Heart right ventricle (tissue), 16 donors: Measurements from ENCODE around the gene ALK. TPM values are rescaled to one million over a fixed set of nuclear protein-coding genes. Genes with fewer than 3 reads are reported as not detected.

Experiments
- ATAC-seq, 8 donors: fragments of 200-7000 bp; cut with Tn5 transposase; one replicate each; pipeline ENCODE4 v1.9.1; 2020; ENCODE audit warnings: mild to moderate bottlenecking in 8 of 8, moderate library complexity in 8 of 8, moderate number of reproducible peaks in 1 of 8
- DNase-seq, 2 donors: peaks; one replicate each; pipeline ENCODE4 v3.0.0-alpha.2; 2020
- H3K27ac ChIP-seq, 10 donors: fragments of 200-600 bp; sonication (generic) in 2 of 10; one replicate each; pipeline versions ENCODE4 v1.5.0 to v1.8.0; 2020 to 2022; ENCODE audit warnings: mild to moderate bottlenecking in 3 of 10
- H3K27me3 ChIP-seq, 7 donors: fragments of 200-600 bp; one replicate each; pipeline ENCODE4 v1.8.0; 2021 to 2022; ENCODE audit warnings: mild to moderate bottlenecking in 2 of 7
- H3K36me3 ChIP-seq, 9 donors: fragments of 200-600 bp; sonication (generic) in 1 of 9; one replicate each; pipeline versions ENCODE4 v1.5.0 to v1.8.0; 2020 to 2022; ENCODE audit warnings: mild to moderate bottlenecking in 2 of 9
- H3K4me1 ChIP-seq, 9 donors: fragments of 200-600 bp; sonication (generic) in 1 of 9; one replicate each; pipeline versions ENCODE4 v1.5.0 to v1.8.0; 2020 to 2022; ENCODE audit warnings: mild to moderate bottlenecking in 4 of 9
- H3K4me3 ChIP-seq, 10 donors: fragments of 200-600 bp; sonication (generic) in 2 of 10; one replicate each; pipeline versions ENCODE4 v1.5.0 to v1.8.0; 2020 to 2022; ENCODE audit warnings: mild to moderate bottlenecking in 7 of 10, moderate library complexity in 2 of 10
- H3K9me3 ChIP-seq, 11 donors: fragments of 200-600 bp in 10 of 11; sonication (generic) in 2 of 11; one replicate each; pipeline versions ENCODE4 v1.5.0 to v1.8.0; 2013 to 2022; ENCODE audit warnings: mild to moderate bottlenecking in 2 of 11, control low read depth in 1 of 11, moderate library complexity in 1 of 11
- WGBS, 2 donors: extraction: QIAGEN DNeasy Blood & Tissue Kit; methylation state at CpG; one replicate each; pipeline ENCODE4 v1.1.7; 2013; ENCODE audit warnings: inconsistent platforms in 1 of 2; 5-methylcytosine and 5-hydroxymethylcytosine counted together
- intact Hi-C, 10 donors: fragments of 100-400 bp; cut with DNase I; formaldehyde crosslinking; loops; one replicate each; pipeline versions ENCODE4 v1.11.1 to v1.14.2; 2022
- polyA plus RNA-seq, 2 donors: library from polyadenylated mRNA; stranded (reverse); fragments of 200-250 nt; gene quantifications; one replicate each; pipeline ENCODE4 v1.2.3, GENCODE V29; 2013
- total RNA-seq, 10 donors: library from RNA; stranded (reverse); fragmentation: NEBNext Ultra II Directional in 3 of 10; extraction: Animal tissue kit (Norgen Biotek cat#: 25700) in 3 of 10; gene quantifications; one replicate each; pipeline versions ENCODE4 v1.2.1 to v1.2.4, GENCODE V29; 2021 to 2023
- TF ChIP-seq, protein P1 (sequence below), 9 donors: fragments of 200-600 bp; sonication (generic) in 2 of 9; IDR thresholded peaks; one replicate each; pipeline versions ENCODE4 v1.5.0 to v1.8.0; 2021 to 2022; ENCODE audit warnings: antibody characterized with exemption in 9 of 9, mild to moderate bottlenecking in 5 of 9, moderate library complexity in 1 of 9
- donor health status: Arrhythmogenic right ventricular cardiomyopathy.
- donor health status: ischemic (EF 13 %, LVEDD 7.1; RV severe dilation, severe dysfunction).
- donor health status: healthy with polysubstance abuse.
- donor health status: DM: no; HTN: yes; CAD: no.
- donor health status: DM: no; HTN: no; CAD: no.
- donor health status: ischemic (EF 25% LVEDD 6.9; RV normal size, moderate dysfunction).
- donor health status: ischemic (EF 25% LVEDD 5.7; RV mildly dilated, moderate dysfunction).
- donor health status: healthy.
- donor health status: DM: yes; HTN: yes; CAD: no.
- donor health status: Ischemic cardiomyopathy.
- donor health status: ischemic (EF 35%, LVEDD 5.7; RV mildly dilated, moderate dysfunction).
- donor health status: nonischemic (EF 11% LVEDD 7.7; RV severe dilation, severe dysfunction).
- donor health status: DM: yes; HTN: yes; CAD: no.
- donor health status: PGD.
- donor health status: ischemic (EF 29% LVEDD 5.4; RV normal size, mild dysfunction).
- donor health status: nonischemic (EF 23%, LVEDD 6.1; RV moderate dilation, normal function).

ALK gene
- total and polyA plus RNA-seq, 12 donors, result 0.01 to 0.24 (median 0.08) TPM; not detected in 7

DNA sequence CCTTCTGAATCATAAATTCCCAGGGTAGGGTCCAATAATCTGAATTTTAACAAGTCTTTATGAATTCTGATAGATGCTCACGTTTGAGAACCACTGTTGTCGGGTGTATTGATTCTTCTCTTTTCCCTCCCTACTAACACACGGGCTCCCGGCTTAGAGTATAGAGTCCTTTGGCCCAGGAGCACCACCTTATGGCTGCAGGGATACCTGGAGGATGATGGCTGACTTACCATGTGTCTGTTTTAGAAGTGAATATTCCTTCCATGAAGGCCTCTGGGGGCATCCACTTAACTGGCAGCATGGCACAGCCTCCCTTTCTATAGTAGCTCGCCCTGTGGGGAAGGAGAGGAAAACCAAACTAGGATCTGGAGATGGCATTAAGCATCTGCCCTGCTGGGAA lies 714.4 kb downstream of the ALK start:
- DNase-seq (no peak), ATAC-seq (no peak)
- TF ChIP-seq, protein P1, sequence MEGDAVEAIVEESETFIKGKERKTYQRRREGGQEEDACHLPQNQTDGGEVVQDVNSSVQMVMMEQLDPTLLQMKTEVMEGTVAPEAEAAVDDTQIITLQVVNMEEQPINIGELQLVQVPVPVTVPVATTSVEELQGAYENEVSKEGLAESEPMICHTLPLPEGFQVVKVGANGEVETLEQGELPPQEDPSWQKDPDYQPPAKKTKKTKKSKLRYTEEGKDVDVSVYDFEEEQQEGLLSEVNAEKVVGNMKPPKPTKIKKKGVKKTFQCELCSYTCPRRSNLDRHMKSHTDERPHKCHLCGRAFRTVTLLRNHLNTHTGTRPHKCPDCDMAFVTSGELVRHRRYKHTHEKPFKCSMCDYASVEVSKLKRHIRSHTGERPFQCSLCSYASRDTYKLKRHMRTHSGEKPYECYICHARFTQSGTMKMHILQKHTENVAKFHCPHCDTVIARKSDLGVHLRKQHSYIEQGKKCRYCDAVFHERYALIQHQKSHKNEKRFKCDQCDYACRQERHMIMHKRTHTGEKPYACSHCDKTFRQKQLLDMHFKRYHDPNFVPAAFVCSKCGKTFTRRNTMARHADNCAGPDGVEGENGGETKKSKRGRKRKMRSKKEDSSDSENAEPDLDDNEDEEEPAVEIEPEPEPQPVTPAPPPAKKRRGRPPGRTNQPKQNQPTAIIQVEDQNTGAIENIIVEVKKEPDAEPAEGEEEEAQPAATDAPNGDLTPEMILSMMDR (IDR thresholded peaks at IDR 0.05), result no peak
- Histone ChIP-seq H3K9me3 (no peaks in the 10 kb centered on the region), H3K27ac (no peak overlapping the region), H3K36me3 (peaks cover 0 to 3% (median 0%) of the 10 kb centered on the region in 9 donors), H3K4me1 (no peaks in the 10 kb centered on the region), H3K4me3 (no peak overlapping the region), H3K27me3 (no peaks in the 10 kb centered on the region)
- intact Hi-C loops, result loop anchor here in 1 of 10 donors (10.0 kb wide), 1 partner anchor 382 kb away; no protein-coding TSS in a partner anchor
- 72 to 78% methylated on average over 5 of the region's 5 CpGs for WGBS, 2 donors

DNA sequence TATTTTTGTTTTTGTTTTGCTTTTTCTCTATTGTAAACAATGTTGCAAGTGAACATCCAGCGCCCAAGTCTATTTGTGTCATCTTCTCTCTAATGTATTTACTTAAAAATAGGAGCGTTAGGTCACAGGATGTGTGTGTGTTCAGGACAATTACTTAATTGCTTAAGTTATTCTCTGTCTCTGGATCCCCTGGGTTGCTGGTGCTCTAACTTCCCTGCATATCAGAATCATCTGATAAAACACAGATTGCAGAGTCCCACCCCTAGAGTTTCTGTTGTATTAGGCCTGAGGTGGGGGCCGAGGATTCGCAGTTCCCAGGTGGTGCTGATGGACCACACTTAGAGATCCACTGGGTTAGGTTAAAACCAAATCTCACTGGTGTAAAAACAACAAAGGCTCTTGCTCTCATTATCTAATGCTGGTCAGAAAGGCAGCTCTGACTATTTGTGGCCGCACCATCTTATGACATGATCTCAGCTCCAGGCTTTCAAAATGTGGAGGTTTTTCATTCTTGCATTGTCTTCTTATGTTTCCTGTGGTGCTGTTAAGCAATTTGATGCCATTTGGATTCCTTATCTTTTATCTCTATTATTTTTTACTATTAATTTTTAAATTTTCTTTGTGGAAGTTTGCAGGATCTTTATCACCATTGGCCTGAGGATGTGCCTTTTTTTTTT lies 718.4 kb downstream of the ALK start:
- Histone ChIP-seq H3K4me3 (no peak overlapping the region), H3K36me3 (peaks cover 0 to 3% (median 0%) of the 10 kb centered on the region in 9 donors), H3K4me1 (no peaks in the 10 kb centered on the region), H3K27ac (no peak overlapping the region), H3K27me3 (no peaks in the 10 kb centered on the region), H3K9me3 (no peaks in the 10 kb centered on the region)
- TF ChIP-seq, protein P1 (IDR thresholded peaks at IDR 0.05), result no peak
- DNase-seq (no peak), ATAC-seq (no peak)
- intact Hi-C loops, result loop anchor here in 1 of 10 donors (10.0 kb wide), 1 partner anchor 378 kb away; no protein-coding TSS in a partner anchor
- WGBS, 2 donors, result 73% methylated on average over 5 of the region's 5 CpGs

DNA sequence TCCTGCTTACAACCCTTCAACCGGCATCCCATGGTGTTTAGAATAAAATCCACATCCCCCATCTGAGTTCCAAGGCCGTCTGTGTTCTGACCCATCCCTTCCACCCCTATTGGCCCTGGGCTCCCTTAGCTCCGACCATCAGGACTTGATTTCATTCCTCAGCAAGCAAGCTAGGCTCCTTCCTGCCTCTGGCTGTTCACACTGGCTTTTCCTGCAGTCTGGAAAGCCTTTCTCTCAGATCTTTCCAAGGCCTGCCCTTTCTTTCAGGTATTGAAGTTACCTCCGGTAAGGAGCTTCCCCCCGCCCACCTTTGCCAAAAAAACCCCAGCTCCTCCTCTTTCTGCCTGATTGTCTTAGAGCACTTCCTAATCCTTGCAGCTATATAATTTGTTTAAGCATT lies 719.4 kb downstream of the ALK start:
- no peaks in the 10 kb centered on the region for H3K27me3 ChIP-seq
- DNase-seq, result no peak
- intact Hi-C loops, result loop anchor here in 1 of 10 donors (10.0 kb wide), 1 partner anchor 377 kb away; no protein-coding TSS in a partner anchor
- no peak overlapping the region for H3K27ac ChIP-seq
- TF ChIP-seq, protein P1 (IDR thresholded peaks at IDR 0.05), result no peak
- H3K36me3 ChIP-seq, result peaks cover 0 to 3% (median 0%) of the 10 kb centered on the region in 9 donors
- peaks cover 0 to 4% (median 0%) of the 10 kb centered on the region in 9 donors for H3K4me1 ChIP-seq
- 47 to 57% methylated on average over 5 of the region's 5 CpGs for WGBS, 2 donors
- H3K4me3 ChIP-seq, result no peak overlapping the region
- H3K9me3 ChIP-seq, result no peaks in the 10 kb centered on the region
- ATAC-seq, result no peak

DNA sequence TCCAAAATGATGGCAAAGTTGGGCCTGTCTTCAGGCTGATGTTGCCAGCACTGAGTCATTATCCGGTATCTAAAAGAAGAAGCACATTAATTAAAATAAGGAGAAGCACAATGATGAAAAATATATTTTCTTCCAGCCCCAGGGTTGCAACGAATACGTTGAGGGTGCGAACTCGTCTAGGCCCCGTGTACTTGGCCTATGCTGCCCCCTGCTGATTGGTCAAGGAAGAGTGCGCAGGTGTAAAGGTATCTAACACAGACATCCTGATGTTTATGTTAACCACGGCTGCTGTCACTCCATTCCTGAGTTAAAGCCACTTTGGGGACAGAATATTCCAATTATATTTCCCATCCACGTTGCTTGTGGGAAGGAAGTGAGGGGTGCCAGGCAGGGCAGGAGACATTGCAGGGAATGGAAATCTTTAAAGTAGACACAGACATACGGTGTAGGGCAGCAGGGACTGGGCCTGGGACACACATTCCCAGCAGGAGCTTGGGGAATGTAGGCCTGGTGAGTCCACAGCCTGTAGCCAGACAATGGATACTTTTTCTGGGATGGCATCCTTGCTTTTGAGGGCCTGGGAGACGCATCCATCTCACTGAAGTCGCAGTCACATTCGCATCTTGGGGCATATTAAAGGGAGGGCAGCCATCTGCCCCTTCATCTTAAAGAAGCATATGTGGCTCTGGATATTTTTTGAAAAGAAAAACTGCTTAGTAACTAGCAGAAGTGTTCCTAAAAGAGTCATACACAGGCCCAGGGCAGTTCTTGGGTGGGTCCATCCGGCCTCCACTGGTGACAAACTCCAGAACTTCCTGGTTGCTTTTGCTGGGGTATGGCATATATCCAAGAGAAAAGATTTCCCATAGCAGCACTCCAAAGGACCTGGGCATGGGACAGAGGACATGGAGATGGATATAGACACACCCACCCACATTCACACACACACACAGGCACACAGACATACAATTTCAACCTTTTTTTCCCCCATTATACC lies 724.3 kb downstream of the ALK start:
- peak; percentile 67 to 90 (median 83) for ATAC-seq
- peaks cover 0 to under 1% (median 0%) of the 10 kb centered on the region in 9 donors for H3K36me3 ChIP-seq
- H3K27ac ChIP-seq, result no peak overlapping the region
- TF ChIP-seq, protein P1 (IDR thresholded peaks at IDR 0.05), result peak; percentile 46 to 90 (median 82)
- H3K27me3 ChIP-seq, result no peaks in the 10 kb centered on the region
- intact Hi-C loops, result loop anchor here (1.0 to 10.0 kb wide), 6 partner anchors 235 to 372 kb away; no protein-coding TSS in a partner anchor
- WGBS, 2 donors, result 29 to 31% methylated on average over 14 of the region's 14 CpGs
- H3K9me3 ChIP-seq, result no peaks in the 10 kb centered on the region
- H3K4me3 ChIP-seq, result no peak overlapping the region
- H3K4me1 ChIP-seq, result peaks cover 0 to 9% (median 0%) of the 10 kb centered on the region in 9 donors
- peak; percentile 46 to 62 for DNase-seq
